Measurements from ENCODE around the gene PTPRA.
"Not testable (repeated sequence)": the region's sequence is repeated elsewhere in the genome, so short reads cannot be mapped to it uniquely, and the experiment has no call there.

PTPRA gene

DNA sequence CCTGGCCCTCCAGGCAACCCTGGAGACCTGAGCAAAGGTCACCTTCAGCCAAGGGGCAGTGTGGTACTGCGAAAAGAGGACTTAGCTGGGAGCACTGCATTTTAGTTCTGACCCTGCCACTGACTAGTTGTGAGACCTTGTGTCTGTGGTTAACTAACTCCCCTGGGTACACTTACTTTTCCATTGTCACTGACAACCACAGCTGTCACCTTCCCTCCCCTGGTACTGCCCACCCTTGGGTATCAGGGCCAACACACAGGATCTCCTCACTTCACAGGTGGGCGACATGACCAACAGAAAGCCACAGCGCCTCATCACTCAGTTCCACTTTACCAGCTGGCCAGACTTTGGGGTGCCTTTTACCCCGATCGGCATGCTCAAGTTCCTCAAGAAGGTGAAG is 148.5 kb downstream of the PTPRA start:
- Histone ChIP-seq H3K27me3 (ENCODE audit: control insufficient read depth in 1 of 2, insufficient read depth in 2 of 2, low read length in 2 of 2) (no peaks in the 10 kb centered on the region), H3K9me3 (ENCODE audit: control insufficient read depth in 2 of 2, low read length in 2 of 2) (no peaks in the 10 kb centered on the region), H3K27ac (ENCODE audit: low read length) (no peak overlapping the region), H3K4me1 (ENCODE audit: control insufficient read depth, insufficient read depth, low read length) (no peaks in the 10 kb centered on the region), H3K4me3 (ENCODE audit: low read length in 2 of 2) (no peak overlapping the region), H3K9ac (ENCODE audit: low read length in 2 of 2) (no peak overlapping the region), H3K36me3 (ENCODE audit: control insufficient read depth in 2 of 2, insufficient read depth in 2 of 2, low read length in 2 of 2) (peaks cover 43 to 45% of the 10 kb centered on the region in 2 donors)

DNA sequence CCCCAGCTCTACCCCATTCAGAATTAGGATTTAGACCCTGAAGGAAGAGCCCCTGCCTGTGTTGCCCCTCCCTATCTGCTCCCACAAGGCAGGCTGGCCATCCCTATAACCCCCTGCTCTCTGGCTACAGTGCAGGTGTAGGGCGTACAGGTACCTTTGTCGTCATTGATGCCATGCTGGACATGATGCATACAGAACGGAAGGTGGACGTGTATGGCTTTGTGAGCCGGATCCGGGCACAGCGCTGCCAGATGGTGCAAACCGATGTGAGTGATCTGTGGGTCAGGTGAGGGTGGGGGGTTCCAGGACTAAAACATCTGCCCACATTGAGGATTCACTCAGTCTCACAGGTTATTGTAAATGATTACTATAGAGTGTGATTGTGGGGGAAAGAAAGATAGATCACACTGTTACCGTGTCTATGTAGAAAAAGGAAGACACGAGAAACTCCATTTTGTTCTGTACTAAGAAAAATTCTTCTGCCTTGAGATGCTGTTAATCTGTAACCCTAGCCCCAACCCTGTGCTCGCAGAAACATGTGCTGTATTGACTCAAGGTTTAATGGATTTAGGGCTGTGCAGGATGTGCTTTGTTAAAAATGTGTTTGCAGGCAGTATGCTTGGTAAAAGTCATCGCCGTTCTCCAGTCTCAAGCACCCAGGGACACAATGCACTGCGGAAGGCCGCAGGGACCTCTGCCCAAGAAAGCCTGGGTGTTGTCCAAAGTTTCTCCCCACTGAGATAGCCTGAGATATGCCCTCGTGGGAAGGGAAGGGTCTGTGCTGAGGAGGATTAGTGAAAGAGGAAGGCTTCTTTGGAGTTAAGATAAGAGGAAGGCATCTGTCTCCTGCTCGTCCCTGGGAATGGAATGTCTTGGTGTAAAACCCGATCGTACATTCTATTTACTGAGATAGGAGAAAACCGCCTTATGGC is 149.5 kb downstream of the PTPRA start:
- H3K36me3 ChIP-seq (ENCODE audit: control insufficient read depth in 2 of 2, insufficient read depth in 2 of 2, low read length in 2 of 2) = peaks cover 43 to 49% of the 10 kb centered on the region in 2 donors
- H3K9ac ChIP-seq (ENCODE audit: low read length in 2 of 2); H3K4me1 ChIP-seq (ENCODE audit: control insufficient read depth, insufficient read depth, low read length): not testable (repeated sequence)

DNA sequence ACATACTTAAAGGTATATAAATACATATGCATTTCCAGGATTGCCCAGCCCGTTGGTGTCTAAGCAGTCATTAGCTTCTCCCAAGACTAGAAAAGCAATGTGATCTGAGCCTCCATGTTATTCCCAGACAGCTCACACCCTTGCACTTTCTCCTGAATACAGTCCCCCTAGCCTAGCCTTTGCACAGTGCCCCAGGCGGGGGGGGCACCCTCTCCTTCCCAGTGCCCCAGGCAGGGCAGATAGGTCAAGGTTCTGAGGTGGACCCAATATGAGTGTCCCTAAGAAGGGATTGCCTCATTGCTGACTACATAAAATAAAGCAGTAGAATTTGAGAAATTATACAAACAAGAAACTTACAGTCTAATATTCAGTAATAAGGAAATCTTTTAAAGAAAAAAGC is 154.7 kb downstream of the PTPRA start:
- H3K9ac ChIP-seq (ENCODE audit: low read length in 2 of 2) = no peak overlapping the region
- H3K9me3 ChIP-seq (ENCODE audit: control insufficient read depth in 2 of 2, low read length in 2 of 2) = no peaks in the 10 kb centered on the region
- H3K27ac ChIP-seq (ENCODE audit: low read length) = no peak overlapping the region
- no peak overlapping the region for H3K4me3 ChIP-seq (ENCODE audit: low read length in 2 of 2)
- H3K27me3 ChIP-seq (ENCODE audit: control insufficient read depth in 1 of 2, insufficient read depth in 2 of 2, low read length in 2 of 2) = no peaks in the 10 kb centered on the region
- peaks cover 45 to 49% of the 10 kb centered on the region in 2 donors for H3K36me3 ChIP-seq (ENCODE audit: control insufficient read depth in 2 of 2, insufficient read depth in 2 of 2, low read length in 2 of 2)
- no peaks in the 10 kb centered on the region for H3K4me1 ChIP-seq (ENCODE audit: control insufficient read depth, insufficient read depth, low read length)

More for the DNA sequence above, 149.5 kb downstream of the PTPRA start:
- H3K4me3 ChIP-seq (ENCODE audit: low read length in 2 of 2); H3K27me3 ChIP-seq (ENCODE audit: control insufficient read depth in 1 of 2, insufficient read depth in 2 of 2, low read length in 2 of 2); H3K9me3 ChIP-seq (ENCODE audit: control insufficient read depth in 2 of 2, low read length in 2 of 2); H3K27ac ChIP-seq (ENCODE audit: low read length): not testable (repeated sequence)

DNA sequence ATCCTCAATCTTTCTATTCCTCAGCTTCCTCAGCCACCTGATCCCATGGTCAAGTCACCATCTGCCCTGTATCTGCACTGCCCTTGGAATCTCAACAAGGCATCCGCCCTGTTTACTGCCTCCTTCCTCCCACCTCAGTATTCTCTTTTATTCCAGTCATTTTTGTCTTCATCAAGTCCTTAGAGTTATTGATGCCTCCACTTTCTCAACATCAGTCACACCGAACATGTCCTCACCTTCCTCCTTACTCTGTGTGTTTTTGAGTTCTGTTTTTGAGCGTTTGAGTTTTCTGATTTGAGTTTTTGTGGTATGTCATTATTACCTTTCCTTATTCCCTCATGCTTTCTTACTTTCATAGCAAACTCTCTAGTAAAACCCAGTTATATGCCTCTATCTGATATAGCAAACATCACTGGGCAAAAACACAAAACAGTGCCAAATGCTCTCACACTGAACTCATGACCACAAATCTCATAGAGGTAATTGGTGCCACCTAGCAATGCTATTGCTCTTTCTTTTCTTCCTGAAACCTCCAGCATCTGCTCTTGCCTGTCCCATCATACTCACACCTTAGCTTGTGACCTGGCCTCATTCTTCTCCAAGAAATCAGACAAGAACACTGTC is 158.4 kb downstream of the PTPRA start:
- no peaks in the 10 kb centered on the region for H3K9me3 ChIP-seq (ENCODE audit: control insufficient read depth in 2 of 2, low read length in 2 of 2)
- H3K4me3 ChIP-seq (ENCODE audit: low read length in 2 of 2) = no peak overlapping the region
- H3K4me1 ChIP-seq (ENCODE audit: control insufficient read depth, insufficient read depth, low read length) = no peaks in the 10 kb centered on the region
- H3K36me3 ChIP-seq (ENCODE audit: control insufficient read depth in 2 of 2, insufficient read depth in 2 of 2, low read length in 2 of 2) = peaks cover 44 to 53% of the 10 kb centered on the region in 2 donors
- H3K27me3 ChIP-seq (ENCODE audit: control insufficient read depth in 1 of 2, insufficient read depth in 2 of 2, low read length in 2 of 2) = no peaks in the 10 kb centered on the region
- H3K27ac ChIP-seq (ENCODE audit: low read length) = no peak overlapping the region
- H3K9ac ChIP-seq (ENCODE audit: low read length in 2 of 2) = no peak overlapping the region

DNA sequence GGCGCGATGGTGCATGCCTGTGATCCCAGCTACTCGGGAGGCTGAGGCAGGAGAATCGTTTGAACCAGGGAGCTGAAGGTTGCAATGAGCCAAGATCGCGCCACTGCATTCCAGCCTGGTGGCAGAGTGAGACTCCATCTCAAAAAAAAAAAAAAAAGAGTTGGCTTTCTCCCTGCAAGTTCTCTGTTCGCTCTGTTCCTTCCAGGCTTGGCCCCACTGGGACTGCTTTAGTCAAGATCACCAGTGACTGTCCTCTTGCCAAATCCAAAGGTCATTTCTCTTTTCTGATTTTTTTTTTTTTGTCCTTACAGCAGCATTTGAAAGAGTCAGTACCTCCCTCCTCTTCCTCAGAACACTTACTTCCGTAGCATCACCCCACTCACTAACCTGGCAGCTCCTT is 159.3 kb downstream of the PTPRA start:
- Histone ChIP-seq H3K9ac (ENCODE audit: low read length in 2 of 2) (no peak overlapping the region), H3K9me3 (ENCODE audit: control insufficient read depth in 2 of 2, low read length in 2 of 2) (no peaks in the 10 kb centered on the region), H3K4me1 (ENCODE audit: control insufficient read depth, insufficient read depth, low read length) (no peaks in the 10 kb centered on the region), H3K27ac (ENCODE audit: low read length) (no peak overlapping the region), H3K36me3 (ENCODE audit: control insufficient read depth in 2 of 2, insufficient read depth in 2 of 2, low read length in 2 of 2) (peaks cover 48 to 52% of the 10 kb centered on the region in 2 donors), H3K4me3 (ENCODE audit: low read length in 2 of 2) (no peak overlapping the region), H3K27me3 (ENCODE audit: control insufficient read depth in 1 of 2, insufficient read depth in 2 of 2, low read length in 2 of 2) (no peaks in the 10 kb centered on the region)

DNA sequence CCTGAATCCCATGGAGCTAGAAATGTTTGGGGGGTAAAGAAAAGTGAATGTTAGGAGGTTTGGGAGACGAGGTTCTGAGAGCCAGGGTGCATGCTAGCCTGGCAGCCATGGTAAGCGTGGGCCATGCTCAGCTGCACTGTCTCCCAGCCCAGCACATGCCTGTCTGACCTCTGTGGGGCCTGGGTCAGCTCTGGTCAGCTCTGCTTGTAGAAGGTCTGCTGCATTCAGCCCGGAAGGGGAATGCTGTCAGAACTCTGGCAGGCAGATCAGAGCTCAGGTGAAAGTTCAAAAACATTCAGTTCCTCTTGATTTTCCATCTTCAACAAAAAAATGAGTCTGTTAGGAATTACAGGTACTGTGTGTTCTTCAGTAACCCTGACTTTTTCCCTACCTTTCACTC is 164.4 kb downstream of the PTPRA start:
- H3K36me3 ChIP-seq (ENCODE audit: control insufficient read depth in 2 of 2, insufficient read depth in 2 of 2, low read length in 2 of 2) = peaks cover 46 to 60% of the 10 kb centered on the region in 2 donors
- H3K9me3 ChIP-seq (ENCODE audit: control insufficient read depth in 2 of 2, low read length in 2 of 2) = no peaks in the 10 kb centered on the region
- H3K27ac ChIP-seq (ENCODE audit: low read length) = no peak overlapping the region
- no peak overlapping the region for H3K4me3 ChIP-seq (ENCODE audit: low read length in 2 of 2)
- H3K27me3 ChIP-seq (ENCODE audit: control insufficient read depth in 1 of 2, insufficient read depth in 2 of 2, low read length in 2 of 2) = no peaks in the 10 kb centered on the region
- H3K4me1 ChIP-seq (ENCODE audit: control insufficient read depth, insufficient read depth, low read length) = peaks cover 10% of the 10 kb centered on the region
- H3K9ac ChIP-seq (ENCODE audit: low read length in 2 of 2) = no peak overlapping the region

DNA sequence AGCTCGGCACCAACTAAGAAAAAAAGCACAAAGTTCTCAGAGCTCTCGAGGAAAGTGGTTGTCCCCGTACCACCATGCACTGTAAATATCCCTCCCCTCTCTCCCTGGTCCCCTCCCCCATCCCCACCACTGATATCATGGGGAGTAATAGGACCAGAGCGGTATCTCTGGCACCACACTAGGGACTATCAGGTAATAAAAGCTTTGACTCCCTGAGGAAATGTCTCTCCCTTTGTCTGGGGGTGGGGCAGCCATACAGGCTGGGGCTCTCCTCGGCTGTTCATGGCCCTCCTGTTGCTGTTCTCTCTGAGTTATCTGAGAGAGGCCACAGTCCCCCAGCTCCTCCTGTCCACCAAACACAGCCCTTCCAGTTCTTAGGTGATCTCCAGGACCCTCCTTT is 165.2 kb downstream of the PTPRA start:
- Histone ChIP-seq H3K4me3 (ENCODE audit: low read length in 2 of 2) (no peak overlapping the region), H3K9ac (ENCODE audit: low read length in 2 of 2) (no peak overlapping the region), H3K9me3 (ENCODE audit: control insufficient read depth in 2 of 2, low read length in 2 of 2) (no peaks in the 10 kb centered on the region), H3K27me3 (ENCODE audit: control insufficient read depth in 1 of 2, insufficient read depth in 2 of 2, low read length in 2 of 2) (no peaks in the 10 kb centered on the region), H3K27ac (ENCODE audit: low read length) (no peak overlapping the region), H3K36me3 (ENCODE audit: control insufficient read depth in 2 of 2, insufficient read depth in 2 of 2, low read length in 2 of 2) (peaks cover 46 to 55% of the 10 kb centered on the region in 2 donors), H3K4me1 (ENCODE audit: control insufficient read depth, insufficient read depth, low read length) (peaks cover 17% of the 10 kb centered on the region)

DNA sequence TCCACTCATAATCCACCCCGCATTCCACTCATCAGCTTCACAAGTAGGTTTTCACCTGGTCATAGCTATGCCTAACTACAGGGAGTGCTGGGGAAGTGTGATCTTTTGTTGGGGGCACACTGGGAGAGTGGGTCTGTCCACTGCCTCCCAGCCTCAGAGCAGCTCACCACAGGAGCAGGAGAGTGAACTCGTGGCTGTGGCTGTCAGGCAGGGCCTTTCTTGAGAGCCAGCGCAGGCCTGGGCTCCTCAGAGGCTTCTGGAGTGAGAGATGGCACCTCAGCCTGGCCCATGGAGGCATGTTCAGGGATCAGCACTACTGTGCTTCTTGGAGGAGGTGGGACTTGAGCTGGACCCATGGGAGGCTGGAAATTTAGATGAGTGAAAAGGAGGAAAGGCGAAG is 166.1 kb downstream of the PTPRA start:
- no peaks in the 10 kb centered on the region for H3K9me3 ChIP-seq (ENCODE audit: control insufficient read depth in 2 of 2, low read length in 2 of 2)
- H3K9ac ChIP-seq (ENCODE audit: low read length in 2 of 2) = no peak overlapping the region
- H3K27me3 ChIP-seq (ENCODE audit: control insufficient read depth in 1 of 2, insufficient read depth in 2 of 2, low read length in 2 of 2) = no peaks in the 10 kb centered on the region
- H3K4me1 ChIP-seq (ENCODE audit: control insufficient read depth, insufficient read depth, low read length) = peaks cover 17% of the 10 kb centered on the region
- H3K4me3 ChIP-seq (ENCODE audit: low read length in 2 of 2) = no peak overlapping the region
- no peak overlapping the region for H3K27ac ChIP-seq (ENCODE audit: low read length)
- H3K36me3 ChIP-seq (ENCODE audit: control insufficient read depth in 2 of 2, insufficient read depth in 2 of 2, low read length in 2 of 2) = peaks cover 46 to 55% of the 10 kb centered on the region in 2 donors

DNA sequence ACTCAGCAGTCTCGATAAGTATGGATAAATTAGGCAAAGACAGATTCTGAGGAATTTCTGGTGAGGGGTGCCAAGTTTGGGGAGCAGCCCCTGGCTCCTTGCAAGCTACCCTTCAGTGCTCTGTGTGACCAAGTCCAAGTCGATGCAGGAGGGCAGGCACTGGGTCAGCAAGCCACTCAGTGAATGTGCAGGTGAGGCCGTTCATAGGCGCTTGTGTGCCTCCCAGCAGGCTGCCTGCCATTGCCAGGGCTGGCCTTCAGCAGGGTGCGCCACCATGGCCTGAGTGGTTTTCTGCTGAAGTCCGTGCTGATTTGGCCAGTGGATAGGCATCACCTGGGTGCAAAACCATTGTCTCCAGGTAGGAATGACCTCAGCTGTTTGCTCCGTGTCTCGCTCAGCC is 166.8 kb downstream of the PTPRA start:
- no peak overlapping the region for H3K4me3 ChIP-seq (ENCODE audit: low read length in 2 of 2)
- H3K9ac ChIP-seq (ENCODE audit: low read length in 2 of 2) = no peak overlapping the region
- no peaks in the 10 kb centered on the region for H3K27me3 ChIP-seq (ENCODE audit: control insufficient read depth in 1 of 2, insufficient read depth in 2 of 2, low read length in 2 of 2)
- H3K27ac ChIP-seq (ENCODE audit: low read length) = no peak overlapping the region
- no peaks in the 10 kb centered on the region for H3K9me3 ChIP-seq (ENCODE audit: control insufficient read depth in 2 of 2, low read length in 2 of 2)
- peaks cover 18% of the 10 kb centered on the region for H3K4me1 ChIP-seq (ENCODE audit: control insufficient read depth, insufficient read depth, low read length)
- peaks cover 43 to 51% of the 10 kb centered on the region in 2 donors for H3K36me3 ChIP-seq (ENCODE audit: control insufficient read depth in 2 of 2, insufficient read depth in 2 of 2, low read length in 2 of 2)

DNA sequence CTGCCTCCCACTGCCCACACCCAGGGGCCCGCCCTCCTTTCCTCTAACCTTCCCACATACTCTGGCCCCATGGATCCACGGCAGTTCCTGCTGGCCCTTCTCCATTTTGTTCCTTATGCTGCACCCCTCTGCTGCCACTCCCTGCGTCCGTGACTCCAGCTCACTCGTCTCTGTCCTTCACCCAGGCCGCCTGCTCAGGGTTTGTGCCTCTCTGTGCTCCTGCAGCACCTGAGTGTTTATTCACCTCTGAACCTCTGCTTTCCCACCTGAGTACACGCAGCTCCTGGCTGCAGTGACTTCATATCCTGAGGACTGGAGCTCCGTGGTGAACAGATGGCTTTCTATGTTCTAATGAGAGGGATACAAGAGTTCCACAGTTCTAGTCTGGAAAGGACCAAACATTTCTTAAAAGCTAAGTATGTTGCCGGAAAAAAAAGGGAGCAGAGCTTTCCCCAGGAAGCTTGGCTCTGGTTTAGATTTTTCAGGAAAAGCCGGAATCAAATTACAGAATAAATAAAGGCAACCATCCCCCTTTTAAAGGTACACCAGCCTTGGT is 168.7 kb downstream of the PTPRA start:
- no peaks in the 10 kb centered on the region for H3K9me3 ChIP-seq (ENCODE audit: control insufficient read depth in 2 of 2, low read length in 2 of 2)
- H3K36me3 ChIP-seq (ENCODE audit: control insufficient read depth in 2 of 2, insufficient read depth in 2 of 2, low read length in 2 of 2) = peaks cover 25 to 33% of the 10 kb centered on the region in 2 donors
- H3K4me3 ChIP-seq (ENCODE audit: low read length in 2 of 2) = no peak overlapping the region
- peaks cover 29% of the 10 kb centered on the region for H3K4me1 ChIP-seq (ENCODE audit: control insufficient read depth, insufficient read depth, low read length)
- H3K27me3 ChIP-seq (ENCODE audit: control insufficient read depth in 1 of 2, insufficient read depth in 2 of 2, low read length in 2 of 2) = no peaks in the 10 kb centered on the region
- H3K9ac ChIP-seq (ENCODE audit: low read length in 2 of 2) = no peak overlapping the region
- H3K27ac ChIP-seq (ENCODE audit: low read length) = peak overlapping the region; percentile 55

Data from stomach smooth muscle (tissue), 2 donors.